Muscle of leg (tissue), 11 donors: ENCODE results near the gene METAP2. TPM values are rescaled to one million over a fixed set of nuclear protein-coding genes. Genes with fewer than 3 reads are reported as not detected.

Experiments used
- DNase-seq: peaks from one replicate; pipeline ENCODE4 v3.0.0; 2013
- H3K27ac ChIP-seq: one replicate; pipeline ENCODE4 v1.5.1; 2013; ENCODE audit warnings: mild to moderate bottlenecking, low read length, control low read depth
- H3K27me3 ChIP-seq: one replicate; pipeline ENCODE4 v1.6.1; 2013; ENCODE audit warnings: low read length; ENCODE audit not compliant: control insufficient read depth, insufficient read depth
- H3K36me3 ChIP-seq: one replicate; pipeline ENCODE4 v1.6.1; 2013; ENCODE audit warnings: low read length; ENCODE audit not compliant: control insufficient read depth, insufficient read depth
- H3K4me1 ChIP-seq: one replicate; pipeline ENCODE4 v1.6.1; 2013; ENCODE audit warnings: low read length; ENCODE audit not compliant: control insufficient read depth, insufficient read depth
- H3K4me3 ChIP-seq: one replicate; pipeline ENCODE4 v1.5.1; 2013; ENCODE audit warnings: low read length, control low read depth
- H3K9me3 ChIP-seq: replicated peaks from 2 replicates; pipeline ENCODE4 v1.6.1; 2013; ENCODE audit warnings: low read depth, low read length; ENCODE audit not compliant: control insufficient read depth
- WGBS: methylation state at CpG from one replicate; pipeline ENCODE4 v1.1.5; 2013; ENCODE audit warnings: missing lambda C conversion rate; ENCODE audit not compliant: insufficient coverage; 5-methylcytosine and 5-hydroxymethylcytosine counted together
- polyA plus RNA-seq, 8 donors: library from polyadenylated mRNA; unstranded; fragments of 120-200 nt; gene quantifications; one replicate each; pipeline versions ENCODE4 v1.2.1 to v1.2.3, GENCODE V29; 2013; ENCODE audit warnings: inconsistent platforms in 1 of 8, low replicate concordance in 1 of 8; ENCODE audit not compliant: insufficient read length in 8 of 8, insufficient read depth in 1 of 8
- total RNA-seq: library from RNA; stranded (reverse); fragments of 120-200 nt; gene quantifications from one replicate; pipeline ENCODE4 v1.2.4, GENCODE V29; 2013

The METAP2 gene
- total and polyA plus RNA-seq, 9 donors: 81.0 to 144 (median 114) TPM

DNA sequence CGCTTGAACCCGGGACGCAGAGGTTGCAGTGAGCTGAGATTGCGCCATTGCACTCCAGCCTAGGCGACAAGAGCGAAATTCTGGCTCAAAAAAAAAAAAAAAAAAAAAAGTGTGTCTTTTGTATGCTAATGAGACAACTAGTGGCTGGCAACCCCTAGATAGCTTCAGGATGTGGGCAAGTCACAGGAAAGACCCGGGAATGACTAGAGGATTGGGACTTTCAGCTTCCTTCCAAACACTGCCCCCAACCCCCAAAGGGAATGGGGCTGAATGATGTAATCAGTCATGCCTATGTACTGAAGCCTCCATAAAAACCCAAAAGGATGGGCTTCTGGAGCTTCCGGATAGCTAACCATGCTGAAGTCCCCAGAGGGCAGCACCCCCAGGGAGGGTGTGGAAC lies 48.7 kb downstream of the METAP2 start:
- 94% methylated on average over 6 of the region's 8 CpGs for WGBS
- Histone ChIP-seq H3K27ac (no peak overlapping the region), H3K9me3 (no peaks in the 10 kb centered on the region), H3K4me1 (no peaks in the 10 kb centered on the region), H3K27me3 (no peaks in the 10 kb centered on the region), H3K4me3 (no peak overlapping the region), H3K36me3 (no peaks in the 10 kb centered on the region)
- DNase-seq: no peak

DNA sequence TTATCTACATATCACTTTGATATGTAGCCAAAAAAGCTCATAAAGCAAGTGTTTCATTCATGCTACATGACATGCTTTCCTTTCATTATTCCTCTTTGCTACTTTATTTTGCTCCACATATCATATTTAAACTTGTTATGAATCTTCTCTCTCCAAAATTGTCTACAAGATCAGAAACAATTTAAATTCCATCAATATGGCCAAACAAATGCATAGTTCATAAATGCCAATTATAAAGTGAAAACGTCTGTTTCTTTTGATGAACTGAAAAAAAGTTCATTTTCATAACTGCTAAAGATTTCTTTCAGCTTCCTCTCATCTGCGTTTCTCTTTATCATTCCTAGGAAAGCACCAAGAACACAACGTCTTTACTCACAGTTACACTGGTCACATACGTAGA lies 54.5 kb downstream of the METAP2 start:
- no peaks in the 10 kb centered on the region for H3K9me3 ChIP-seq
- H3K27ac ChIP-seq: no peak overlapping the region
- no peaks in the 10 kb centered on the region for H3K36me3 ChIP-seq
- no peaks in the 10 kb centered on the region for H3K4me1 ChIP-seq
- peak; percentile 32 for DNase-seq
- WGBS: 43% methylated on average over 2 of the region's 4 CpGs
- no peaks in the 10 kb centered on the region for H3K27me3 ChIP-seq
- no peak overlapping the region for H3K4me3 ChIP-seq

DNA sequence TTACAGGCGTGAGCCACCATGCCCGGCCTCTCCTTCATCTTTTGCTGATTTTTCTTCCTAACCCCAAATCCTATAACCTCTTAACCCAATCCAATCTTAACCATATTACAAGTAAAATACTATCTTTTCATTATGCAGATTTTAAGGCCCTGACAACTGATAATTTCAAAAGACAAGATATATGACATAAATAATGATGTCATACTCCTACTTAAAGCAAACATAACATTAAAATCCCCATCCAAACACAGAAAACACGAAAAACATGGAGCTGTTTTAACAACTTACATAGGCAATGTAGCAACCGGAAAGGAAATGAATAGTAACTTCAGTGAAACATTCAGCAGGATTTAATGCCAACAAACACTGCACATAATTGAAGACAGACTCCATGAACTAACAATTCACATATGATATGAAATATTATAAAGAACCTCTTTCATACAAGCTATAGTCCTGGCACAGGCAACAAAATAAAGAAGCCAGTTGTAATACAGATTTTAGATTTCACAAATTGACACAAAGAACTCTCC lies 55.8 kb downstream of the METAP2 start:
- H3K4me1 ChIP-seq: no peaks in the 10 kb centered on the region
- H3K9me3 ChIP-seq: no peaks in the 10 kb centered on the region
- H3K4me3 ChIP-seq: no peak overlapping the region
- no peaks in the 10 kb centered on the region for H3K27me3 ChIP-seq
- 100% methylated on average over 1 of the region's 4 CpGs for WGBS
- no peak overlapping the region for H3K27ac ChIP-seq
- peak; percentile 57 for DNase-seq
- H3K36me3 ChIP-seq: no peaks in the 10 kb centered on the region

DNA sequence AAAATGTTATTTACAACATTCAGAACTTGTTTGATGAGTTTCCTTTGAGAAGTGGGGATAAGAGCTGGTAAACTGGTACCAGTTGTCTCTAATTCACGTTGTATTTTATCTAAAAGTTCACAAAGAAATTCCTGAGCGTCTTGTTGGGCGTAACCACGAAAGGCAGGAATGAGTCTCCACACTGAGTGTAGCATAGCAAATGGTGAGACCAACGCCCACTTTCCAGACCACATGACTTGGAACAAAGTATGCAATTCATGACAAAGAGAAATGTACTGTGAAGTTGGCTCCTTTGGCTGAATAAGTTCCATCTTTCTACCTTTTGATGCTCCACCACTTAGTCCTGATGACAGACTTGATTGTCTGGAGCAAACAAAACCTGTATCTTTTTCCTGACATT lies 58.9 kb downstream of the METAP2 start:
- H3K4me3 ChIP-seq: no peak overlapping the region
- H3K27me3 ChIP-seq: no peaks in the 10 kb centered on the region
- no peaks in the 10 kb centered on the region for H3K4me1 ChIP-seq
- WGBS: 84% methylated on average over 4 of the region's 5 CpGs
- H3K36me3 ChIP-seq: no peaks in the 10 kb centered on the region
- no peaks in the 10 kb centered on the region for H3K9me3 ChIP-seq
- no peak for DNase-seq
- no peak overlapping the region for H3K27ac ChIP-seq

DNA sequence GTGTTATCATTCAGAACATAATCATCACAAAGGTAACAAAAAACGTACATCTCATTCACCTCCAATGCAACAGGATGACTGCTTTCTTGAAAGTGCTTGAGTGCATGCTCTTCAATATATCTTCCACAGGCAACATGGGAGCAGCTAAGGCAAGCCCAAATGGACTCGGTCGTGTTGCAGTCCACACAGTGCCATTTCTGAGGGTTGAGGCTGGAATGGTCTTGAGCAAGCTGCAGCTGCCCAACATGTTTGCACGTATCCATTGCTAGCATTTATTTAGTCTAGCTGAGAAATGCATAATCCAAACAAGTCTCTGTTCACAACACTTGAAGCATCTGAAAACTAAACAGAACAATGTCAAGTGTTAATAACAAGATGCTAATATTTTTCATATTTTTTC lies 60.0 kb downstream of the METAP2 start:
- Histone ChIP-seq H3K4me3 (no peak overlapping the region), H3K4me1 (no peaks in the 10 kb centered on the region), H3K27ac (no peak overlapping the region), H3K9me3 (no peaks in the 10 kb centered on the region), H3K27me3 (no peaks in the 10 kb centered on the region), H3K36me3 (no peaks in the 10 kb centered on the region)
- WGBS: 57% methylated on average over 1 of the region's 4 CpGs
- no peak for DNase-seq

DNA sequence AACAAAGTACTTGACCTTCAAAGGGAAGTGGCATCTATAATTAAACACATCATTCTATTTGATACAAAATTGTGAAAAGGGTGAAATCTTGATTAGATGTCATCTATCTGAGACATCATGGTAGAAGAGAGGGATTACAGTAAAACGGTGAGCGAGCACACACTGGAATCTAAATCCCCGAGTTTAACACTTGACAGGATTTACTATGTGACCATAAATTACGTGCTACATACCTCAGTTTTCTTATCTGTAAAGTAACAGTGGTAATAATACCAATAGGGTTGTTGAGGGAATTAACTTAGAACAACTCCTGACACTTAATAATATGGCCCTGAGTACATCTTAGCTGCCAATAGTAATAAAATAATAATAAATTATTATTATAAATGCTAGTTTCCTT lies 64.1 kb downstream of the METAP2 start:
- DNase-seq: no peak
- H3K27ac ChIP-seq: no peak overlapping the region
- no peaks in the 10 kb centered on the region for H3K9me3 ChIP-seq
- H3K36me3 ChIP-seq: no peaks in the 10 kb centered on the region
- H3K4me3 ChIP-seq: no peak overlapping the region
- no CpG with 5 or more reads among the region's 4 CpGs for WGBS
- H3K27me3 ChIP-seq: no peaks in the 10 kb centered on the region
- H3K4me1 ChIP-seq: no peaks in the 10 kb centered on the region

DNA sequence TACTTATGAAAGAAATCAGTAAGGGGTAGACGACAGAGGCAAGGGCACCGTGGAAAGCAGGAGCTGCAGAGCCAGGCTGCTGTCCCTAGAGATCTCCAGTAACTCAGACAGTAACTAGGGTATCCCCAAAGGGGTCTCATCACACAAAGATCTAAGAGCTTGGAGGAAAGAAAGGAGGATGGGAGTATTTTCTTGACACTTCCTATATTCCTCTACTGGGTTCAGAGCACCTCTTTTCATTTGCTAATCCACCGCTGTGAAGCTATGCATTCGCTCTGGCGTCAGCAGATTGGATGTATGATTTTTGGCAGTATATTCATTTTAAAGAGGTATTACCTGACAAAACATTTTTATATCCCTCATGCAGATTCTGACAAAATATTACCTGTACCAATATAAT lies 64.7 kb downstream of the METAP2 start:
- H3K4me1 ChIP-seq: no peaks in the 10 kb centered on the region
- DNase-seq: no peak
- no peak overlapping the region for H3K27ac ChIP-seq
- no peaks in the 10 kb centered on the region for H3K36me3 ChIP-seq
- H3K4me3 ChIP-seq: no peak overlapping the region
- no peaks in the 10 kb centered on the region for H3K27me3 ChIP-seq
- no CpG with 5 or more reads among the region's 5 CpGs for WGBS
- H3K9me3 ChIP-seq: no peaks in the 10 kb centered on the region

DNA sequence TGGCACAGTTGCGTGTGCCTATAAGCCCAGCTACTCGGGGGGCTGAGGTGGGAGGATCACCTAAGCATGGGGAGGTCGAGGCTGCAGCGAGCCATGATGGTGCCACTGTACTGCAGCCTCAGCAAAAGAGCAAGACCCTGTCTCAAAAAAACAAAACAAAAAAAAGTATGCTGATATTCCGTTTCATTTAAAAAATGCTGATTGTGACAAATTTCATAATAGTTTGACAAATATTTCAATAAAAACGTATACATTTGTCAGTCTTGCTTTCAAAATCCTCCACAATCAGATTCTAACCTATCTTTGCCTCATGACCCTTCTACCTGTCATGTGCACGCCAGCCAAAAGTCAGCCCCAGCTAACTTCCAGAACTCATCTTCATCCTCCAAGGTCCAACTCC lies 67.5 kb downstream of the METAP2 start:
- WGBS: 86% methylated on average over 5 of the region's 7 CpGs

DNA sequence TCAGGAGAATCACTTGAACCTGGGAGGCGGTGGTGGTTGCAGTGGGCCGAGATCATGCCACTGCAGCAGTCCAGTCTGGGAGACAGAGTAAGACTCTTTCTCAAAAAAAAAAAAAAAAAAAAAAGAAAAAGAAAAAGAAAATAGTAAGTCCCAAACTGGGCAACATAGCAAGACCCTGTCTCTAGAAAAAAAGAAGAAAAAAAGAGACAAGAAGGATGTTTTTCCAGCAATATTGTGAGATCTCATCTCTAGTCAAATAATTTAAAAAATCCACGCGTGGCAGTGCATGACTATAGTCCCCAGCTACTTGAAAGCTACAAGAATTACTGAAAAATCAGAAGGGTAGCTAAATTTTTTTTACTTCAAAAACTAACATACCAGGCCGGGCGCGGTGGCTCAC lies 69.4 kb downstream of the METAP2 start:
- DNase-seq: no peak
- no CpG with 5 or more reads among the region's 7 CpGs for WGBS

More for the DNA sequence above, 67.5 kb downstream of the METAP2 start:
- Histone ChIP-seq H3K4me1 (no peaks in the 10 kb centered on the region), H3K36me3 (no peaks in the 10 kb centered on the region), H3K27me3 (peaks cover 2% of the 10 kb centered on the region), H3K4me3 (no peak overlapping the region), H3K27ac (no peak overlapping the region), H3K9me3 (no peaks in the 10 kb centered on the region)
- no peak for DNase-seq

DNA sequence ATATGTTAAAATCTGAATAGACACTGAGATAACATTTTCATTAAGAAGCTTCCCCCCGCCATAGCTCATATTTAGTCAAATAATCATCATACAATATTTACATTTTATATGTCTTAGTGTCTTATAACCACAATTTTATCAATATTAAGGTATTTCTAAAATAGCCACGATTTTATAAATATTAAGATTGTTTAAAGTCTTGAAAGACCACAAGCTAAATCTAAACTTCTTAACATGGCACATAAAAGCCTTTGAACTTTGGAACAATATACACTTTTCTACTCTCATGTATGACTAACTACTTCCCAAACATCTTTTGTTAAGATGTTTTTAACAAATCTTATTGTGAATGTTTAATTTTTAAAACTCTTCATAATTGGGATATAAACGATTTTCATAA lies 70.8 kb downstream of the METAP2 start:
- DNase-seq: no peak
- no CpG with 5 or more reads among the region's 3 CpGs for WGBS
- Histone ChIP-seq H3K4me3 (no peak overlapping the region), H3K9me3 (peaks cover 7% of the 10 kb centered on the region), H3K27me3 (peaks cover 21% of the 10 kb centered on the region), H3K36me3 (no peaks in the 10 kb centered on the region), H3K4me1 (peaks cover 3% of the 10 kb centered on the region), H3K27ac (no peak overlapping the region)

More for the DNA sequence above, 69.4 kb downstream of the METAP2 start:
- H3K4me1 ChIP-seq: peaks cover 3% of the 10 kb centered on the region
- no peaks in the 10 kb centered on the region for H3K9me3 ChIP-seq
- no peaks in the 10 kb centered on the region for H3K36me3 ChIP-seq
- H3K27ac ChIP-seq: no peak overlapping the region
- H3K27me3 ChIP-seq: peaks cover 12% of the 10 kb centered on the region
- no peak overlapping the region for H3K4me3 ChIP-seq

DNA sequence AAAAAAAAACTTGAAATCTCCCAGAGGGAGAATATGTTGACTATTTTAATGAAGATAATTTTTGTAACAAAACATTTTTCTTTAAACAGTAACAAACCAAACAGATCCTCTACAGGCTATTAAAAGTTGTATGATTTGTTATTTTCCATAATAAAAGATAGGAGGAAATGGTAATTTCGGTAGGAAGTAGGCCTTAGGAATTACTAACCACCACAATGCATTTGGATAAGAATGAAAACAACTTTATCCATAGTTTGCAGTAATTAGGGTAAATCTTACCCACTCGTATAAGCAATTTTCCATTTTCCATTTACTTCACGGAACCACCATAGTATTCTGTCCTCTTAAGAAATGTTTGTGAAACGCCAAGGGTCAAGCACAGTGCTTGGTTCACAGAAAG lies 71.4 kb downstream of the METAP2 start:
- WGBS: no CpG with 5 or more reads among the region's 4 CpGs
- no peak overlapping the region for H3K27ac ChIP-seq
- H3K4me3 ChIP-seq: no peak overlapping the region
- peaks cover 3% of the 10 kb centered on the region for H3K4me1 ChIP-seq
- DNase-seq: no peak
- peaks cover 24% of the 10 kb centered on the region for H3K27me3 ChIP-seq
- H3K9me3 ChIP-seq: peaks cover 7% of the 10 kb centered on the region
- no peaks in the 10 kb centered on the region for H3K36me3 ChIP-seq
